RPMI8226 (cell line): ENCODE measurements around the gene PRAMEF26.
"Not testable (repeated sequence)": the region's sequence is repeated elsewhere in the genome, so short reads cannot be mapped to it uniquely, and the experiment has no call there.

Source experiments
- DNase-seq: peaks from one replicate; pipeline ENCODE4 v3.0.0-alpha.2; 2015

The PRAMEF26 gene

DNA sequence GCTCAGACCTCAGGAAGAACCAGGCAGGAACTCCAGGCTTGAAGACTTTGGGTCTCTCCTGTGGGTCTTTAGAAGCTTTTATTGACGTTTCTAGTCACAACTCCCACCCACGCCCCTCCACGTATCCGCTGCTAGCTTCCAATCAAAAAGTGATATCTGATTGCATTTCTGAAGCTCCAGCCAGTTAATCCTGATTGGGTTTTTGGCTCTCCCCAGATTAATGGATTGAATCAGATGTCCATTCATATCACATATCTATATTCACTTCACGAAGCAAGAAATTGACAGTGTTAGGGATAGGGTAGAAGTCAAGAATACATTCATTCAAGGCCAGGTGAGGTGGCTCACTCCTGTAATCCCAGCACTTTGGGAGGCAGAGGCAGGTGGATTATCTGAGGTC is at the start of gene PRAMEF26:
PRAMEF26 (minus strand) TSS at position 101 of the 400 bp plus-strand sequence. CDS start 2,914 bp downstream, outside the sequence.
- DNase-seq, result not testable (repeated sequence)

DNA sequence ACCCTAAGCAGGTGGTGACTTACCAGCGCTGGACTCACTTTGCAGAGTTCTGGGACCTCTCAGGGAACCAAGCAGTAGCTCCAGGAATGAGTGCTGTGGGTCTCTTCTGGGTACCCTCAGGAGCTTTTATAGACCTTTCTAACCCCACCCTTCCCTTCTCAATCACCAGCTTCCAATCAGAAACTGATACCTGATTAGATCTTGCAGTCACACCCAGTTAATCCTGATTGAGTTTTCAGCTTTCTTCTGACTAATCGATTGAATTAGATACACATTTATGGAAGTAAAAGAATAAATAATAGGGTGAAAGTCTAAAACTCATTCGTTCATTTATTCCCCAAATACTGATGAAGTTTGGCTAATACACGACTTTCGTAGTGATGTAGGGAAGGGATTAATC is 45.5 kb upstream of the PRAMEF26 start, which contains the start of gene PRAMEF13:
PRAMEF13 (minus strand) TSS at position 101 of the 400 bp plus-strand sequence. CDS start 1,820 bp downstream, outside the sequence.
- DNase-seq, result not testable (repeated sequence)

DNA sequence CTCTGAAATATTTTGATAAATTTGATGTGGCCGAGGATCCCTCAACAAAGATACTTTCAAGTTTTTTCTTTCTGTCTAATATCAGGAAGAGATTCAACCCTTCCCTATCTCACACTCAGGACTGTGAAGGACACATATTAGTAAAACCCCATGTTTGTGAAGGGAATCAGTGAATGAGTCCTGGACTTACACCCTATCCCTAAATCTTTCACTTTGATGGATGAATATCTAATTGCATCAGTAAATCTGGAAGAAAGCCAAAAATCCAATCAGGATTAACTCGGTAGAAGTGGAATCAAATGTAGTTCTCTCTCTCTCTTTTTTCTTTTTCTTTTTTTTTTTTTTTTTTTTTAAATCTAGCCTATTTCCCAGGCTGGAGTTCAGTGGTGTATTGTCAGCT is 15.7 kb upstream of the PRAMEF26 start, which contains the start of gene PRAMEF9:
PRAMEF9 (plus strand) TSS at position 301 of the 400 bp plus-strand sequence. CDS start 3,433 bp downstream, outside the sequence.
- DNase-seq, result not testable (repeated sequence)

DNA sequence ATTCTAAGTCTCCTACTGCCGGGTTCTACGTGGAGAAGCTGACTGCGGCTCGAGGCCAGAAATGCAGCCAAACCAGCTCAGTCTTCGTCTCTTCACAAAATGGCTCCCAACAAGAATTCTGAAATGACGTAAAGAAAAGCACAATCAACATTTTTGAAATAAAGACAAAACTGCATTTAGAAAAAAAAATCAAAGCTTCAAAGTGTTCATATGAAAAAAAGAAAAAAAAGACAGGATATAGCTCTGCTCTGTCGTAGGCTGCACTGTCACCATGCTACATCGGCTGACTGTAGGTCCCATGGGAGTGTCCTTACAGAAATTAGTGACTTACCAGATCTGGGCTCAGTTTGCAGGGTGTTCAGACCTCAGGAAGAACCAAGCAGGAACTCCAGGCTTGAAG is 9.7 kb upstream of the PRAMEF26 start, which contains the start of gene HNRNPCL4:
HNRNPCL4 (minus strand) TSS at position 101 of the 400 bp plus-strand sequence. CDS start 164 bp downstream, outside the sequence.
- not testable (repeated sequence) for DNase-seq

DNA sequence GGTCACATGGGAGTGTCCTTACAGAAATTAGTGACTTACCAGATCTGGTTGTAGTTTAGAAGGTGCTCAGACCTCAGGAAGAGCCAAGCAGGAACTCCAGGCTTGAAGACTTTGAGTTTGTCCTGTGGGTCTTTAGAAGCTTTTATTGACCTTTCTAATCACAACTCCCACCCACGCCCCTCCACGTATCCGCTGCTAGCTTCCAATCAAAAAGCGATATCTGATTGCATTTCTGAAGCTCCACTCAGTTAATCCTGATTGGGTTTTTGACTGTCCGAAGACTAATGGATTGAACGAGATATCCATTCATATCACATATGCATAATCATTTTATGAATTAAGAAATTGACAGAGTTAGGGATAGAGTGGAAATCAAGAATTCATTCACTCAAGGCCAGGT is 39.1 kb downstream of the PRAMEF26 start, which contains the start of gene HNRNPCL2:
HNRNPCL2 (minus strand) TSS at position 101 of the 400 bp plus-strand sequence. CDS start 454 bp downstream, outside the sequence.
- DNase-seq, result not testable (repeated sequence)
